Activated T-cell treated with anti-CD3 and anti-CD28 coated beads, Interleukin-2, amount 50 U/mL, for 48 hours (primary cell): ENCODE measurements around the gene ATP11C.

Source experiments
- DNase-seq, 2 experiments: peaks; one replicate each; pipeline ENCODE4 v3.0.0-alpha.2; 2020

Gene ATP11C

GRCh38 chrX:139801397-139801813 lies 131.4 kb downstream of the ATP11C start:
- no peak for DNase-seq

DNA sequence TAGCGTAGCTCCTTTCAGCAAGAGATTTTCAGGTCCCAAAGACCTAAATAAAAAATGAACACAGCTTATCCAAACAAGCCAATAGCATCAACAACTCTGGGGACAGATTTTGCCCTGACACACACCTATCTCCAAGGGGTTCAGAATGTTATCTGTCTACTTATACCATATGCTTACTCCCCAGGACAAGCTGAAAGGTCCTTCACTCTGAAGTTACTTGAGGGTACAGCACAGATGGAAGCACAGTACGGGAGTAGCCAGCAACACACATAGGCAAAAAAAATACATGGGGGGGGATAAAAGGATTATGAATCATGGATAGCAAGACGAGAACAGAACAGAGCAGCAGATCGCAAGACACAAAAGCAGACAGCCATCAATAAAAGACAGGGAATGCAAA lies 134.2 kb downstream of the ATP11C start:
- no peak for DNase-seq

GRCh38 chrX:139795196-139795595 lies 137.7 kb downstream of the ATP11C start:
- no peak for DNase-seq

DNA sequence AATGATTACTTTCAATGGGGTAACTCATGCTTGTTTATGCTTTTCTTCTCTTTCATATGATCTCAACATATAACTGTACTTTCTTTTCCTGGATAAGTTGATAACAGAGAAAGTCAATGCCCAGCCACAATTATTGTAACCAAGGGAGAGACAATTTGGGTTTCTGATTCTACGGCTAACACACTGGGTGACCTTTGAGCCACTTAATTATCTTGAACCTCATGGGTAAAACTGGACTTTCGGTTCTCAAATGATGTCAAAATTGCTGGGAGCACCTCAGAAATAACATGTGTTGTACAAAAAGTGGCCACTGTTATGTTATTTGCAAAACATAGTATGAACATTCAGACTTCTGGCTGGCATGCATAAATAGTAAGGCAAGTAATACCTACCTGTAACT lies 145.3 kb downstream of the ATP11C start:
- no peak for DNase-seq

DNA sequence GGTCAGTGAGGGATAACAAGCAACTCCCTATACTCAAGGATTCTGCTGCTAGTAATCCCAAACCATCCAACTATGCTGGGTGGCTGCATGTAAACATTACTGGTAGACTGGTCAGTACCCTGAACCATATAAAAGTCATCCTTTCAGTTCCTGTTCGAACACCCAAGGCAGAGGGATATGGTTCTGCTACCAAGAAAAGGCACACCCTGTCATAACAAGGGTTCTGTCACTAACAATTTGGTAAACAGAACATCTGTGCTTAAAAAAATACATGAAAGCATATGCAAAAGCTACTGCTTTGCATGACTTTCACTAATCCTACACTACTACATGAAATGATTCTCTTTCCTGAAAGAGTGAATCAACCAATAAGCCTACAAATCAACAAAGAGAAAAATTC lies 148.0 kb downstream of the ATP11C start:
- no peak for DNase-seq

- no peak for DNase-seq
Observed at GRCh38 chrX:139783959-139784358, 148.9 kb downstream of the ATP11C start.

DNA sequence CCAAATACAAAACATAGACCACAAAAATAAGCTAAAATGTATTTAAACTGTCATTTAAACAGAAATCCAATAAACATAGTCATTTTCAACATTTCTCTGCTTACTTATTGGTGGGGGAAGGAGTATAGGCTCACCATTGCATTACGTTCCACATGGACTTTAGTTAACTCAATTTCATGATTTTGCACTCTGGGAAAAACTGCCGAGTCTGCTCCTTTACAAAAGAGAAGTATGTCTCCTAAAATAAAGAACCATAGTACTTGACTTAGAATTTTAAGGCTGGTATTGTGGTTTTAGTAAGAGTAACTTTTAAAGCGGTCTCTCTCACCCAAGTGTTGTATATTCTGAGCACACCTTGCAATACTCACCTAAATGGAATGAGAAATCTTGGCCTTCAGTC lies 149.8 kb downstream of the ATP11C start:
- no peak for DNase-seq

DNA sequence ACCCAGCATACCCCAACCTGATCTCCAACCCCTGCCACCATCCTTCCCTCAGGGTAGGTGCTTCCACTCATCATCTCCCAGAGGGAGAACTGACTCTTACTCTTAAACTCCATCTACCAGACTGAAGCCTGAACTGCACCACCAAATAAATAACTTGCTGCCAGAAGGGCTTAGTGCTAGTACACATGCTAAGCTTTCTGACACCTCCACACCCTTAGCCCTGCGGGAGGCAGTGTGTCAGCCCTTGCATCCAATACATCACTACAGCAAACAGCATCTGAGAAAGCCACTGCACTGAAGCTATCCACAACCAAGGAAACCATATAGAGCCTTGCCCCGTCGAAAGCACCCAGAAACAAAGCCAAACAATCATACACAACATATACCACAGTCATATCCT lies 156.3 kb downstream of the ATP11C start:
- no peak for DNase-seq

DNA sequence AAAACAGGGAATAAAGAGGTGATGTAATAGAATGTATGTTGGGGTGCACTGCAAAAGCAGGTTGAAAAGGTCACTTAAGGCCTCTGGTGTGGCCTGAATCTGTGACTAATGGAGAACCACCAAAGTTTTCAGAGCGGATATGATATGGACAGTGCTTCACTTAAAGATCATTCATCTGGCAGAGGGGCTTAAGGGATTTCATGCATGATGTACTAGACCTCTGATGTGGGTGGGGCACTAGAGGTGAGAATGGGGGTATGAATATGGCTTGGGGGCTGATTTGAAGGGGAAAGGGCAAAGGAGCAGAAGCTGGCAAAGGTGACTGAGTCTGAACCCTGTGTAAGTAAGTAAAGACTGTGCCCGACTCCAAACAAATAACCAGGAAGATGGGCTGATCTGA lies 162.5 kb downstream of the ATP11C start:
- no peak for DNase-seq

DNA sequence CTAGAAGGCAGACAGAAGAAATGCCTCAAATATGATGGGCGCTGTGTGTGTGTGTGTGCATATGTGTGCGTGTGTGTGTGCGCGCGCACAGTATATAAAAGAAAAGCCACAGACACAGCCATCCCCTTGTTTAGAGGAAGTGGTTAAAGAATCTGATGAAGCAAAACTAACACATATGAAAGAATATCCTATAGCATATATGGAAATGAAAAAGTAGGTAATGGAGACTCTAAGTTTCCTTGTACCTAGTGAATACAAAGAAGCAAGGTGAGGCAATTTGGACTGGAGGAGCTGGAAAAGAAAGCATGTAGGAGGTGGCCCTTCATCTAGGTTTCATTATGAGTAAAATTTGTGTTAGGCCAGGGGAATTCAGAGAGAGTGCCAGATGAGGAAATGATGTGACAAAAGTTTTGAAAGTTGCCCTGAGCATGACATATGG lies 166.3 kb downstream of the ATP11C start:
- no peak for DNase-seq

GRCh38 chrX:139762400-139763183 lies 170.3 kb downstream of the ATP11C start:
- no peak for DNase-seq

DNA sequence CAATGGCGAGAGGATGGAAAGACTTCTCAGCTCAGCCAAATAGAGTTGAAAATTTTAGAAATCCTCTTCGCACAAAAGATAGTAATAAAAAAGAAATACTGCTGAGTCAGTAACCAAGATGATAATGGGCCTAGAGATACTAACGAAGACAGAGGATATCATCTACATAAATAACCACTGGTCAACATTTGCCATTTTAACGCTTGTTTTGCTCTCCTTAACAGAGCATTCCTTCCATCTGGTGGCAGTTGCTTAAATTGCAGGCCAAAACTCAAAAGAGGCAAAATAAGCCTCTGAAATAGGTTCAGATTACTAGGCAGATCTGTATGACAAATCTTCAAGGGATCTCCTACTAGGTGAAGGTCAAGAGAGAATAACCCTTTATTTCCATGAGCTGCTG lies 173.2 kb downstream of the ATP11C start:
- no peak for DNase-seq

DNA sequence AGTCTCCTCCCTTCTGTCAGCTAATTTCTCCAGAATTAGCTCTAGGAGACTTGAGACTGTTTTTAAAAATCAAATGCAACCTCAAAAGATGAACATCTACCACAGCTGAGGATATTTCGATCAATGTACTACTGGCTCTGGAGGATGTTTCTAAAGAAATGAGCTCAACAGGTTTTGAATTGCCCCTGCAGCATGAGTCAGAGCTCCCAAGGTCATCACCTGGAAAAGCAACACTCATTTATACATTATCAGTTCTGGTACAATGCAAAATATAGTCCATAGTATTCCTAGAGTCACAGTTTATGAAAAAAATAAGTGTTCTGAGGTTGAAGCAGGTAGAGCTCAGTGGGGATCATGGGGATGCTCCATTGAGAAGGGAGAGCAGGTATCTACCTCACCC lies 174.0 kb downstream of the ATP11C start:
- no peak for DNase-seq

DNA sequence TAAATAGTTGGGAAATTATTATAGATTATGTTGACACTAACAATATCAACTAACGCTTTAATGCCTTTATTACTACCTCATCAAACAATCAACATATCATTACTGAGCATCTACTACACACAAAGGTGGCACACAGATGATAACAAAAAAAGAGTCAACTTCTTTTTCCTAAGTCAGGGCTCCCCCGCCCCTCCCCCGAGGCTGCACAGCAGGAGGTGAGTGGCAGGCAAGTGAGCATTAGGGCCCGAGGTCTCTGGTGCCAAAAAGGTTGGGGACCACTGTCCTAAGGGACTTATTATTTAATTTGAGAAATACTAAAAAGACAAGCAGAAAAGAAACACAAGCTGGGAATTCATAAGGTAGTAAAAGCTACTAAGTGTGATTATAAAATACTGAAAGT lies 174.6 kb downstream of the ATP11C start:
- no peak for DNase-seq

DNA sequence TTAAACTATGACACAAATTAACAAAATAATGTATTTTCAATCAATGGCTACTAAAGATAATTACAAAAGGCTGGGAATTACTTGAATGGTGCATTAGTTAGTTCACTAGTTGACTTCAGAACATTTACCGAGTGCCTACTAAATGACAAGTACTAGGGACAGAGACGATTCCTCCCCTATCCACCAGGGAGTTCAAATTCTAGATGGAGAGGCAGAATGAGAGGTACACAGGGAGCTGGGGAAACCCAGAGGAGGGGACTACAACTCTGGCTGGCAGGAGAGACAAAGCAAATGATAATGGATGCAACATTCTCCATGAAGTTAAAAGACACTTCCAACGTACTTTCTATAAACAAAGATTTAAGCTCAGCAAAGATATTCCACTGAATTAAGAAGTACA lies 181.8 kb downstream of the ATP11C start:
- DNase-seq, result no peak

DNA sequence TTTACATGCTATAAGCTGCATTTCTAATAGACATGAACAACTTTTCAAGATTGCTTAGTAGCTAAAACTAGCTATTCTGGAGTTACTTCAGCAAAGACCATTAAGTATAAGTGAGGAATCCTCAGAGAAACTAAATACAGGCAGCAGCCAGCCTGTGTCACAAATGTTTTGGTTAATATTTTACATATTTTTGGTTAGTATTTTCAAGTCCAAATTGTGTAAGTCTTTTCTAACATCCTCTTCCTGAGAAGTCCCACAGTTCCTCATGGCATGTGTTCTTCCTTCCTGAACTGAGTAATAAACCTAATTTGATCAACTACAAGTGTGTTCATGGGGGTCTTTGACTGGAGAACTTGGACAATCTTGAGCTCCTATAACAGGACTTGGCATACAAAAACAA lies 182.5 kb downstream of the ATP11C start:
- DNase-seq, result no peak

DNA sequence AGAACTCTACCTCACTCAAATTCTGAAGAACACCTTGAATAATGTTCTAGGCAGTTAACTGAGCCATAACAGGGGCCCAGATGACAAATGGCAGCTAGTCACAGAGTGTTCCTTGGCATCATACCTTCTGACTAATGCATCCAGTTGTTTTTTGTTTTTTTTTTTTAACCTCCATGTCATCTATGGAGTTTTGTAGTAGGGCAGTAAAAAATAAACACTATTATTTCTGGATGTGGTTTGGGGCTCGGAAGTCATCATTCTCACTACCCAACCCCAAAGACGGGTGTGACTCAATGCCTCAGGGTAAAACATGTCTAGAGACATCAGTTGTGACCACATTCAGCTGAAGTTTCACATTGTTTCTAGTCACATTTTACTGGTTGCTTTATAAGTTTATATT lies 193.7 kb downstream of the ATP11C start:
- peak in 1 of 2 experiments; percentile 24 for DNase-seq

DNA sequence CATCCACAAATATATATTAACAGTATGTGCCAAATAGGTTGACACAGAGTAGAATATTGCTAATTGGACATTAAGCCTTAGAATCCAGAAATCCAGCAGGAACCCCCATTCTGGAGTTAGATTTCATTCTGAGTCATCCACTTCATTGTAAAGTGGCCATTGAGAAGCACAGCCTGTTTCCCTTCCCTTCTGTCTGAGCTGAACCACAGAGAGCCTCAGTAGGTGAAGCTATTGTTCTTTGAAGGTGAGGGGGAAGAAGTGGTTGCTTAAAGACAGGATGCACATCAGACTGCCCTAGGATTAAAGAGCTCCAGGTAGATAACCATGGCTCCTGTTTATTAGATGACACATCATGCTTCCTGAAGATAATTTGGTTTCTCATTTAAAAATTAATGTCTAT lies 194.3 kb downstream of the ATP11C start:
- DNase-seq, result no peak

GRCh38 chrX:139736151-139736550 lies 196.7 kb downstream of the ATP11C start:
- no peak for DNase-seq

DNA sequence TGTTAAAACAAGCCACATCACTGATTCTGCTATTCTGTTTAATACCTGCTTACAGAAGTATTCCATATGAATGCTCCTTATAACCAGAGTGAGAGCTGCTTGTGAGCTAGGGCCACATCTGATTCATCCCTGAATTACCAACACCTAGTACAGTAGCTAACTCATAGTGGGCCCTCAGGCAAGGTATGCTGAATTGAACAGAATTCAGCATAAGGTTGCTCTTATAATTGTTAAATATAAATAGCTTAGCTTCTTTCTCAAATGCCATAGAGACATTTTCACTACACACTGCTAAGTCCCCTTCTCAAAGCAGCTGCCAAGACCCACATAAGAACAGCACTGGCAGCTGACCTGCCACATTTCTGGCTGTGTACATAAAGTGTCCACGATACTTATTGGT lies 197.9 kb downstream of the ATP11C start:
- DNase-seq, result no peak

- DNase-seq, result no peak
Observed at GRCh38 chrX:139725720-139726119, 207.1 kb downstream of the ATP11C start.

- no peak for DNase-seq
Observed at GRCh38 chrX:139724626-139725025, 208.2 kb downstream of the ATP11C start.

DNA sequence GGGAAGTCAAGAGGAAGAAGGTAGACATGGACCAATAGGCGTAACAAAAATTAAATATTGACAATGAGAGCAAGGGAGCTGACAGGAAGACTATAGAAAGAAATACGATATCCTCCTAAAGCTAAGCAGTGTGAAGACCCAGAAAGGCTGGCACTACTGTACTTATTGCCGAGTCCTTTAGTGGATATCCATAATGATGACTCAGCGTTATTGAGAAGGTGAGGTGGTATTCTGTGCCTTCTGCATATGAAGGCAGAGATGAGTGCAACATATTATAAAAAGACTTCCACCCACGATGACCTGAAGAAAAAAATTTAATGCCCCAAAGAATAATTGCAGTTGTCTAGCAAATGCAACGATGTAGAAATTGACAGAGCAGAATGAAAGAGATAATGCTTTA lies 211.9 kb downstream of the ATP11C start:
- DNase-seq, result no peak

DNA sequence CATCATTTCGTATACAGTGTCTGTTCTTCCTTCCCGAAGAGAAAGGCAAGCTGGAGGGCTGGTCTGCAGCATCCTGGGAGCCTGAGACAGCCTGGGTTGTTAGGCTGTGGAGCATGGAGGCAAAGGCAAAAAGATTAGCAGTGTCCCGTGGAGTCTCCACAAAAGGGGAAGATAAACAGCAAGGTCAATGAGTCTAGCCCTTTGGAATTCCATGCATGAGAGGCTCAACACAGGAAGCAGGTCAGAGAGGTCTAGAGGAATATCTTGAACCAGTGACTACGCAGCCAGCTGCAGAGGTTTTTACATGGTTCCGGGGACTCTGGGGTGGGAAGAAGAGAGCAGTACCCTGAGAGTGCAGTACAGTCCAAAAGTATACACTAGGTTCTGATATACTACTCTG lies 212.7 kb downstream of the ATP11C start:
- no peak for DNase-seq

- DNase-seq, result no peak
Observed at GRCh38 chrX:139708067-139708466, 224.8 kb downstream of the ATP11C start, which contains the start of gene MCF2. Gene MCF2 (minus strand): TSS chrX:139708167. CDS start chrX:139651744, 56,423 bp downstream.
